Hepatocyte (in vitro differentiated cells): ENCODE data around the gene EPHB2. TPM values are rescaled to one million over a fixed set of nuclear protein-coding genes. Genes with fewer than 3 reads are reported as not detected.

Experiments used
- DNase-seq: peaks from one replicate; pipeline ENCODE4 v3.0.0-alpha.2; 2016; ENCODE audit warnings: low spot score
- H2AFZ ChIP-seq: fragments of 200-600 bp; sonication (generic); 2 replicates; pipeline ENCODE4 v1.6.0; 2016; ENCODE audit warnings: antibody characterized with exemption, mild to moderate bottlenecking
- H3K27ac ChIP-seq: fragments of 200-600 bp; sonication (generic); 2 replicates; pipeline ENCODE4 v1.5.1; 2016; ENCODE audit warnings: mild to moderate bottlenecking
- H3K27me3 ChIP-seq: fragments of 200-600 bp; sonication (generic); 2 replicates; pipeline ENCODE4 v1.6.1; 2016
- H3K36me3 ChIP-seq: fragments of 200-600 bp; sonication (generic); replicated peaks from 2 replicates; pipeline ENCODE4 v1.5.1; 2016; ENCODE audit warnings: low read depth; ENCODE audit not compliant: insufficient read depth
- H3K4me1 ChIP-seq: fragments of 200-600 bp; sonication (generic); 2 replicates; pipeline ENCODE4 v1.5.1; 2016; ENCODE audit warnings: mild to moderate bottlenecking, moderate library complexity; ENCODE audit not compliant: insufficient read depth
- H3K4me2 ChIP-seq: fragments of 200-600 bp; sonication (generic); 2 replicates; pipeline ENCODE4 v1.6.0; 2016
- H3K4me3 ChIP-seq: fragments of 200-600 bp; sonication (generic); 2 replicates; pipeline ENCODE4 v1.5.1; 2016; ENCODE audit warnings: mild to moderate bottlenecking
- H3K79me2 ChIP-seq: fragments of 200-600 bp; sonication (generic); 2 replicates; pipeline ENCODE4 v1.6.0; 2017; ENCODE audit warnings: mild to moderate bottlenecking
- H3K9me2 ChIP-seq: fragments of 200-600 bp; sonication (generic); replicated peaks from 2 replicates; pipeline ENCODE4 v1.6.0; 2017; ENCODE audit warnings: mild to moderate bottlenecking; ENCODE audit not compliant: insufficient read depth
- H3K9me3 ChIP-seq: fragments of 200-600 bp; sonication (generic); 2 replicates; pipeline ENCODE4 v1.5.1; 2016; ENCODE audit warnings: low read depth, mild to moderate bottlenecking
- H4K20me1 ChIP-seq: fragments of 200-600 bp; sonication (generic); 2 replicates; pipeline ENCODE4 v1.6.0; 2016; ENCODE audit warnings: mild to moderate bottlenecking; ENCODE audit not compliant: insufficient read depth, poor library complexity, severe bottlenecking
- EZH2 ChIP-seq: fragments of 200-600 bp; sonication (generic); IDR thresholded peaks from 2 replicates; pipeline ENCODE4 v1.6.1; 2016; ENCODE audit warnings: antibody characterized with exemption, mild to moderate bottlenecking, borderline replicate concordance
- EZH2phosphoT487 ChIP-seq: fragments of 200-600 bp; sonication (generic); IDR thresholded peaks from one replicate; pipeline ENCODE4 v1.6.1; 2018; ENCODE audit warnings: antibody characterized with exemption, mild to moderate bottlenecking, low read depth, moderate library complexity; ENCODE audit not compliant: unreplicated experiment, severe bottlenecking
- WGBS: methylation state at CpG from one replicate; pipeline ENCODE4 v1.1.6; 2016; ENCODE audit warnings: low lambda C conversion rate; ENCODE audit errors: missing lambda C conversion rate; 5-methylcytosine and 5-hydroxymethylcytosine counted together
- polyA plus RNA-seq: library from polyadenylated mRNA; unstranded; fragments of >200 nt; fragmentation: Nextera tagmentation; extraction: Ambion mirVana; gene quantifications from 2 replicates; pipeline ENCODE4 v1.2.1, GENCODE V29; 2016
- total RNA-seq: library from RNA; depleted of rRNA; stranded (reverse); fragments of >200 nt; gene quantifications from 2 replicates; pipeline ENCODE4 v1.2.3, GENCODE V29; 2014
- TF ChIP-seq, protein P1 (sequence below): fragments of 200-600 bp; sonication (generic); IDR thresholded peaks from 2 replicates; pipeline ENCODE4 v1.5.1; 2016; ENCODE audit warnings: antibody characterized with exemption, mild to moderate bottlenecking; ENCODE audit not compliant: poor library complexity

Gene EPHB2
- total and polyA plus RNA-seq, 2 experiments from 2014 or later = 17.2 to 18.3 TPM

DNA sequence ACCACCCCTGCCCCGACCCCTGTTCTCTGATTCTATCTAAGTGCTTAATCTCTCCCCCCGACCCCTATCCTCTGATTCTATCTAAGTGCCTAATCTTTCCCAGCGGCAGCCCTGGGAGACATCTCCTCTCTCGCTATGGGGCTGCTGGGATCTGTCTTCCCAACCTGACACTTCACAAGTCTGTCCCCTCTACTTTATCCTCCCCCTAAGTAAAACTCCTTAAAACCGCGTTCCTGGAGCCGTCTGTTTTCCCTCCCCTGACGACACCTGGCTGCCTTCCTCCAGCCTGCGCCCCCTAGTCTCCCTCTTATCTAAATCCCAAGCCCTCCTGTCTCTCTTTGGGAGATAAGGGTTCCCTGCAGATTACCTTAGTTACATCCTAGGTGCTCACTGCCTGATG, 30.5 kb downstream of the EPHB2 start:
- no peaks in the 10 kb centered on the region for H3K9me2 ChIP-seq
- H2AFZ ChIP-seq = no peak overlapping the region
- H3K36me3 ChIP-seq = no peaks in the 10 kb centered on the region
- H3K4me3 ChIP-seq = no peak overlapping the region
- H3K27ac ChIP-seq = no peak overlapping the region
- no peak for DNase-seq
- no peak overlapping the region for H3K4me2 ChIP-seq
- H4K20me1 ChIP-seq = peaks cover 5% of the 10 kb centered on the region
- 47% methylated on average over 9 of the region's 9 CpGs for WGBS
- H3K27me3 ChIP-seq = no peaks in the 10 kb centered on the region
- peaks cover 7% of the 10 kb centered on the region for H3K4me1 ChIP-seq
- H3K9me3 ChIP-seq = no peaks in the 10 kb centered on the region
- peaks cover 5% of the 10 kb centered on the region for H3K79me2 ChIP-seq
- TF ChIP-seq EZH2 (no peak), EZH2phosphoT487 (no peak)
- TF ChIP-seq, protein P1, sequence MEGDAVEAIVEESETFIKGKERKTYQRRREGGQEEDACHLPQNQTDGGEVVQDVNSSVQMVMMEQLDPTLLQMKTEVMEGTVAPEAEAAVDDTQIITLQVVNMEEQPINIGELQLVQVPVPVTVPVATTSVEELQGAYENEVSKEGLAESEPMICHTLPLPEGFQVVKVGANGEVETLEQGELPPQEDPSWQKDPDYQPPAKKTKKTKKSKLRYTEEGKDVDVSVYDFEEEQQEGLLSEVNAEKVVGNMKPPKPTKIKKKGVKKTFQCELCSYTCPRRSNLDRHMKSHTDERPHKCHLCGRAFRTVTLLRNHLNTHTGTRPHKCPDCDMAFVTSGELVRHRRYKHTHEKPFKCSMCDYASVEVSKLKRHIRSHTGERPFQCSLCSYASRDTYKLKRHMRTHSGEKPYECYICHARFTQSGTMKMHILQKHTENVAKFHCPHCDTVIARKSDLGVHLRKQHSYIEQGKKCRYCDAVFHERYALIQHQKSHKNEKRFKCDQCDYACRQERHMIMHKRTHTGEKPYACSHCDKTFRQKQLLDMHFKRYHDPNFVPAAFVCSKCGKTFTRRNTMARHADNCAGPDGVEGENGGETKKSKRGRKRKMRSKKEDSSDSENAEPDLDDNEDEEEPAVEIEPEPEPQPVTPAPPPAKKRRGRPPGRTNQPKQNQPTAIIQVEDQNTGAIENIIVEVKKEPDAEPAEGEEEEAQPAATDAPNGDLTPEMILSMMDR = no peak

GRCh38 chr1:22745669-22746585, 35.3 kb downstream of the EPHB2 start:
- peak; percentile 57 for DNase-seq
- WGBS = 53% methylated on average over 14 of the region's 14 CpGs
- no peaks in the 10 kb centered on the region for H3K27me3 ChIP-seq
- no peak overlapping the region for H2AFZ ChIP-seq
- no peaks in the 10 kb centered on the region for H4K20me1 ChIP-seq
- no peaks in the 10 kb centered on the region for H3K36me3 ChIP-seq
- H3K9me2 ChIP-seq = no peaks in the 10 kb centered on the region
- H3K79me2 ChIP-seq = peaks cover 3% of the 10 kb centered on the region
- peaks cover 9% of the 10 kb centered on the region for H3K4me1 ChIP-seq
- H3K4me3 ChIP-seq = no peak overlapping the region
- H3K27ac ChIP-seq = no peak overlapping the region
- TF ChIP-seq EZH2 = no peak
- TF ChIP-seq, protein P1 = no peak
- no peak for TF ChIP-seq EZH2phosphoT487
- H3K4me2 ChIP-seq = no peak overlapping the region
- no peaks in the 10 kb centered on the region for H3K9me3 ChIP-seq

GRCh38 chr1:22747021-22747734, 36.5 kb downstream of the EPHB2 start:
- H3K4me1 ChIP-seq = peaks cover 16% of the 10 kb centered on the region
- H3K4me3 ChIP-seq = no peak overlapping the region
- H3K27me3 ChIP-seq = no peaks in the 10 kb centered on the region
- no peaks in the 10 kb centered on the region for H3K36me3 ChIP-seq
- H3K4me2 ChIP-seq = no peak overlapping the region
- 88% methylated on average over 12 of the region's 12 CpGs for WGBS
- no peaks in the 10 kb centered on the region for H3K9me2 ChIP-seq
- no peak overlapping the region for H3K27ac ChIP-seq
- H2AFZ ChIP-seq = no peak overlapping the region
- no peaks in the 10 kb centered on the region for H3K9me3 ChIP-seq
- H3K79me2 ChIP-seq = peaks cover 5% of the 10 kb centered on the region
- no peaks in the 10 kb centered on the region for H4K20me1 ChIP-seq
- DNase-seq = no peak
- TF ChIP-seq EZH2 (no peak), EZH2phosphoT487 (no peak)
- TF ChIP-seq, protein P1 = no peak
